HG03439 (cell line): ENCODE data around the gene GPR119.
"Not testable (repeated sequence)": the region's sequence is repeated elsewhere in the genome, so short reads cannot be mapped to it uniquely, and the experiment has no call there.

Experiments
- ATAC-seq: cut with Tn5 transposase; IDR thresholded peaks from one replicate; pipeline ENCODE4 v1.9.1; 2021; ENCODE audit warnings: mild to moderate bottlenecking, moderate library complexity; ENCODE audit not compliant: unreplicated experiment

GPR119 gene

DNA sequence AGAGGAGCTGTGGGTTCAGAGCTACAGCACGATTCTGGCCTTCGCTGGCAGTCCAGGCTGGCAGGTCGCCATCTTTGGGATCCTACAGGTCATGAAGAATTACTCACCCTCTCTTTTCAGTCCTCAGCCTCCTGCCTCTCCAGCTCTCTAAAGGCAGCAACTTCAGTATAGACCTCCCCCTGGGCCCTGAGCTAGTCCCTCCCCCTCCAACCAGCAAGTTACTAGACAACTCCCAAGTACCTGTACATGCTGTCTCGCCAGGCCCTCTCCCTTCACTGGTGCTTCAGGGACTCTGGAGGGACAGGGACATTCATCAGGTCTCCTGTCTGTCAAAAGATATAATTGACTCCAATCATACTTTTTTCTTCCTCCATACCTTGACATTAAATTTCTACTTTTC is at the start of gene GPR119:
Gene GPR119, minus strand, starts transcription at position 155 of the 400 bp plus-strand sequence. CDS start 227 bp downstream, outside the sequence.
- ATAC-seq, result no peak

- not testable (repeated sequence) for ATAC-seq
Observed at GRCh38 chrX:130429236-130429635, 43.8 kb upstream of the GPR119 start.

- ATAC-seq, result no peak
Observed at GRCh38 chrX:130426531-130426930, 41.1 kb upstream of the GPR119 start.

GRCh38 chrX:130419263-130419662 is 33.8 kb upstream of the GPR119 start:
- no peak for ATAC-seq

GRCh38 chrX:130418740-130419139 is 33.3 kb upstream of the GPR119 start:
- ATAC-seq, result no peak

DNA sequence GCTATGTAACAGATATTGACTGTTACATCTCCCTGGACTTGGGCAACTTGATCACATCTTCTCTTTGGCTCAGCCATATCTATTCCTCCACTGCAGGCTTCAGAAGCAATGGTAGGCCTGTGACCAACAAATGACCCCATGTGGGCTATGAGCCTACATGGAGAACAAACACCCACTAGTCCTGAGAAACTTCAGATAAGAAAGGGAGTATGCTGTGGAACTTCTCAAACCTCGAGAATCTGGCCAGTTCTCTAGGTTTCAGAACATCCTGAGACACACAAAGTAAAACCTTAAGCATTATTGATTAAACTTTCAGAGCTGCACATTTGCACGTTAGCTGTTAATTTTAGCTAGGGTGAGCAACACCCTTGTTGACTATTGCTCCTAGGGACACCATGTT is 32.6 kb upstream of the GPR119 start:
- no peak for ATAC-seq

DNA sequence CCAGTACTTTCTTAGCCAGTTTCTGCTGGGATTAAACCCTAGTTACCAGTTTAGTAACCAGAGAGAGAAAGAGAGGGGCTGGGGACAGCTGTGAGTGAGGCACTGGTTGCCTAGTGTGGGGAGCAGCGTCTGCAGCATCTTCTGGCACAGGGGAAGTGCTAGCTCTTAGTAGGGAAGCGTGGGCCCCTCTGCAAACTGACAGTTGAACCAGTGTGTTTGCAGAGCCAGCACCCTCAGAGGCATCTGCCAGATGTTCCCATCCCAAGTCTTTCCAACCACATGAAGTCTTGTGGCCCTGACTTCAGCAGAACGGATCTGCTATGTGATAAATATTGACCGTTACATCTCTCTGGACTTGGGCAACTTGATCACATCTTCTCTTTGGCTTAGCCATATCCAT is 31.3 kb upstream of the GPR119 start:
- ATAC-seq, result no peak

- ATAC-seq, result no peak
Observed at GRCh38 chrX:130415201-130415600, 29.7 kb upstream of the GPR119 start.

GRCh38 chrX:130414800-130415199 is 29.3 kb upstream of the GPR119 start:
- ATAC-seq, result no peak

- no peak for ATAC-seq
Observed at GRCh38 chrX:130413415-130413814, 27.9 kb upstream of the GPR119 start.

GRCh38 chrX:130402208-130402684 is 16.8 kb upstream of the GPR119 start:
- no peak for ATAC-seq

GRCh38 chrX:130401415-130402207 is 16.1 kb upstream of the GPR119 start, which contains the start of gene RBMX2:
TSS of gene RBMX2 (plus strand) at chrX:130401987. CDS start at chrX:130402033, 46 bp downstream.
- peak; percentile 98 for ATAC-seq

- ATAC-seq, result no peak
Observed at GRCh38 chrX:130395341-130395740, 9.9 kb upstream of the GPR119 start.

DNA sequence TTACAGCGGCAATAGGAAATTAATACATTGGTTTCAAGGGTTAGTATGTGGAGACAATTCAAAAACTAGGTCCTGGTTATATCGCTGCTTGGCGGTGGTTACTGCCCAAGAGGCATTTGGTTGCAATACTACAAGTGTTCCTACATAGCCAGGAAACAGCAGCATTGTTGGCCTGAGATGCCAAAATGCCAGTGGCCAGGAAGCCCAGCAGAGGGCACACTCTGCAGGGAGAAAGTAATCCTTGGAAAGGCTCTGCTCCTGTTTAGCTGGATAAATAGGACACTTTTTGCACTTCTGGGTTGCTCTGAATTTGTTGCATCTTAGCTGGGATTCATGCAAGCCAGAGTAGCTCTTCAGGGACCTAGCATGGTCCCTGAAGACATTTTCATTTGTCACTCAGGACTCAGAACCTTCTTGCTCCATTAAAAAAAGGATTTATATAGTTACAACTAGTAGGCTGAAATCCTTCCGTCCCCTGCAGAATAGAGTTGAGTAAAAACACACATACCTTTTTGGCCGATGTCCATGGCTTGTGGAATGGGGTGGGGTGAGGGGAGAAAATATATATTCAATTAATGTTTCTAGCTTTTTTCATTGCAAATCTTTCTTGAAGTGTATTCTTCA is 8.1 kb upstream of the GPR119 start:
- no peak for ATAC-seq

DNA sequence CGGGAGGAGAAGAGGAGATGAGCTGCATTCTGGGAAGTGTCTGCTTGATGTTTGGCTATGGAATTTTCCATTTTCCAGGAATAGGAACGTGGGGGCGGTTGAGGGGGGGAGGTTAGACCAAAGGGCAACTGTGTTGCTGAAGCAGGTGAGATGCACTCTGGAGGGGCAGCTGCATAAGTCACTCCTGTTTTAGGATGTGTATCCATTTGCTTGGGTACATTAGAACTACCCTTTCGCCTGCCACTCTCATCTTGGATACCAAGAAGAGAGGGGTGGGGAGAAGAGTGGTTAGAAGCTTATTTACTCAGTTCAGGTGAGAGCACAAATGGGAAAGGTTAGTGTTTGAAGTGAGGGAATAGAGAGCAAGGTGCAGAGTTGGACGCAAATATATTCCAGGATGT is 934 bp upstream of the GPR119 start:
- no peak for ATAC-seq

GRCh38 chrX:130378024-130378669 is 7.3 kb downstream of the GPR119 start:
- ATAC-seq, result no peak

GRCh38 chrX:130376077-130376476 is 9.4 kb downstream of the GPR119 start:
- ATAC-seq, result no peak

DNA sequence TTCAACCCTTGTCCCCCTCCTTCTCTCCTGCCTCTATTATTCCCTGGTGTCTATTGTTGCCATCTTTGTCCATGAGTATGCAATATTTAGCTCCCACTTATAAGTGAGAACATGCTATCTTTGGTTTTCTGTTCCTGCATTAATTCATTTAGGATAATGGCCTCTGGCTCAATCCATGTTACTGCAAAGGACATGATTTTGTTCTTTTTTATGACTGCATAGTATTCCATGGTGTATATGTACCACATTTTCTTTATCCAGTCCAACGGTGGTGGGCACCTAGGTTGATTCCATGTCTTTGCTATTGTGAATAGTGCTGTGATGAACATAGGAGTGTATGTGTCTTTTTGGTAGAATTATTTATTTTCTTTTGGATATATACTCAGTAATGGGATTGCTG is 33.4 kb downstream of the GPR119 start:
- not testable (repeated sequence) for ATAC-seq

DNA sequence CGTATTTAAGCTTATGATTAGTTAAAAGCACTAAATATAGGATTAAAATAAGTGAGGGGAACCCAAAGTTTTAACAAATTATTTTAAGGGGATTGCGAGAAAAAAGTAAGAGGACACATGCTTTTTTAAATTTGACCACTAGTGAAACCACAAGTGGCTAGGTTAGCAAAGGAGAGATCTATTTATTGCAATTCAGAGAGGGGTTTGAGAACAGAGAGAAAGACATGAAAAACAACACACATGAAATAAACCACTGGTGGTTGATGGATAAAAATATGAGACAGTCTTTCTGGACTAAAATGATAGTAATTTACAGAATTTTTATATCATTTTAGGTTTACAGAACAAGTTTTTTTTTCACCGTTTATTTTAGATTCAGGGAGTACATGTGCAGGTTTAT is 33.9 kb downstream of the GPR119 start:
- no peak for ATAC-seq

GRCh38 chrX:130347321-130347720 is 38.2 kb downstream of the GPR119 start:
- no peak for ATAC-seq

GRCh38 chrX:130343411-130343810 is 42.1 kb downstream of the GPR119 start:
- ATAC-seq, result no peak

DNA sequence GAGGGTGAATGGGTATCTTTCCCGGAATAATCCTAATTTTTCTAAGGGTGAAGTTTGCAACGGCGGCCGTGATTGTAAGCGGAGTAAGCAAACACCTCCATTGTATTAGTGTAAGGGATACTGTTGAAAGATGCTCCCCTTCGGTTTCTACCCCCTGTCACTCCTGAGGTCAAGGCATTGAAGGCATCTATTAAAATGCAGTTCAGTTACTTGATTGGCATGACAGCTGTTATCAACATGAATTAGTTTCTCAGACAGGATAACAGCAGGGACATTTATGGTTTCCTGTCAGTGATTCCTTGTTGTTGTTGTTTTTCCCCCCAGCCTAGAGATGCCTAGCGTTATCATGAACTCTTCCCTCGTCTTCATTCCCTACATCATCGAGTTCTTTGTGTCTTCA is 45.2 kb downstream of the GPR119 start:
- ATAC-seq, result no peak
